K562 (cell line): Measurements from ENCODE around the gene KNCN. TPM values are rescaled to one million over a fixed set of nuclear protein-coding genes. Genes with fewer than 3 reads are reported as not detected.
A peak's percentile ranks its signal among the peaks of the same experiment; 100 is the strongest.

ENCODE experiments used
- ATAC-seq: fragments of 200-7000 bp; cut with Tn5 transposase; 3 replicates; pipeline ENCODE4 v1.9.1; 2020; ENCODE audit warnings: moderate library complexity
- BruUV-seq: library from RNA; stranded (reverse); fragments of 400-500 nt; replicated peaks from 2 replicates; lab custom pipeline; 2021; lab: Mats Ljungman, UMichigan
- CTCF ChIA-PET: fragments of 300-600 bp; formaldehyde crosslinking; extraction: SDS; loops from one replicate; lab custom pipeline; 2021; ENCODE audit warnings: low intra/inter-chr PET ratio; lab: Yijun Ruan, JAX
- POLR2A ChIA-PET: fragments of 300-600, 350-650 bp; sonication (Branson Sonifier 250); formaldehyde crosslinking; extraction: SDS; loops from one replicate; lab custom pipeline; 2021; ENCODE audit warnings: antibody characterized with exemption, inconsistent platforms; lab: Yijun Ruan, JAX
- DNase-seq, 4 experiments: peaks; one replicate each; pipeline versions ENCODE4 v3.0.0 to v3.0.0-alpha.2; 2011 to 2018; ENCODE audit warnings: low spot score in 3 of 4, mixed read lengths in 3 of 4; ENCODE audit errors: extremely low read depth in 1 of 4
- FAIRE-seq: peaks from 2 replicates; lab custom pipeline; 2011; peaks lifted over from hg19 to GRCh38; lab: Jason Lieb, UNC
- H2AFZ ChIP-seq: 2 replicates; pipeline ENCODE4 v1.6.0; 2011; ENCODE audit warnings: low read depth, low read length, control low read depth, inconsistent platforms
- H3K27ac ChIP-seq: fragments of 200-600 bp; 3 replicates; pipeline ENCODE4 v1.8.0; 2011; ENCODE audit warnings: low read depth, mild to moderate bottlenecking, control low read depth, inconsistent platforms, low read length, moderate library complexity, mixed read lengths; ENCODE audit errors: extremely low read depth
- H3K27me3 ChIP-seq, 2 experiments: fragments of 300-600 bp in 1 of 2; 2 replicates in 1 of 2; 3 replicates in 1 of 2; pipeline versions ENCODE4 v1.6.0 to v1.8.0; 2011; ENCODE audit warnings: inconsistent platforms in 2 of 2, low read length in 2 of 2, mild to moderate bottlenecking in 1 of 2, mixed read lengths in 1 of 2, moderate library complexity in 1 of 2; ENCODE audit not compliant: control insufficient read depth in 2 of 2, insufficient read depth in 2 of 2
- H3K36me3 ChIP-seq: fragments of 300-600 bp; 3 replicates; pipeline ENCODE4 v1.8.0; 2011; ENCODE audit warnings: mild to moderate bottlenecking, low read length, inconsistent platforms; ENCODE audit not compliant: control insufficient read depth, insufficient read depth
- H3K4me1 ChIP-seq, 2 experiments: fragments of 200-600 bp in 1 of 2; replicated peaks in 1 of 2; 2 replicates in 1 of 2; 3 replicates in 1 of 2; pipeline versions ENCODE4 v1.5.1 to v1.8.0; 2011; ENCODE audit warnings: inconsistent platforms in 2 of 2, low read length in 2 of 2, mild to moderate bottlenecking in 1 of 2, mixed read lengths in 1 of 2, moderate library complexity in 1 of 2; ENCODE audit not compliant: control insufficient read depth in 2 of 2, insufficient read depth in 2 of 2
- H3K4me2 ChIP-seq: 2 replicates; pipeline ENCODE4 v1.6.1; 2011; ENCODE audit warnings: low read length, control low read depth, inconsistent platforms, mixed read lengths; ENCODE audit not compliant: insufficient read depth
- H3K4me3 ChIP-seq: fragments of 200-600 bp; sonication (generic), shearing (Covaris generic); 2 replicates; pipeline ENCODE4 v1.5.1; 2016; ENCODE audit warnings: control low read depth, inconsistent platforms
- H3K79me2 ChIP-seq: fragments of 200-600 bp; 3 replicates; pipeline ENCODE4 v1.8.0; 2011; ENCODE audit warnings: low read length, inconsistent platforms; ENCODE audit not compliant: control insufficient read depth, insufficient read depth
- H3K9ac ChIP-seq, 2 experiments: 2 replicates each; pipeline versions ENCODE4 v1.6.0 to v1.6.1; 2011; ENCODE audit warnings: low read depth in 2 of 2, low read length in 2 of 2, control low read depth in 1 of 2, inconsistent platforms in 1 of 2, mild to moderate bottlenecking in 1 of 2, mixed read lengths in 1 of 2; ENCODE audit not compliant: insufficient read depth in 1 of 2
- H3K9me1 ChIP-seq: one replicate; pipeline ENCODE4 v1.6.0; 2011; ENCODE audit warnings: inconsistent platforms, mild to moderate bottlenecking, low read length, moderate library complexity; ENCODE audit not compliant: control insufficient read depth, insufficient read depth
- H3K9me3 ChIP-seq: replicated peaks from 2 replicates; pipeline ENCODE4 v1.5.1; 2011; ENCODE audit warnings: low read depth, low read length, inconsistent platforms; ENCODE audit not compliant: control insufficient read depth, insufficient read depth
- H4K20me1 ChIP-seq: replicated peaks from 2 replicates; pipeline ENCODE4 v1.6.1; 2011; ENCODE audit warnings: low read length, inconsistent platforms, mixed read lengths; ENCODE audit not compliant: control insufficient read depth, insufficient read depth
- E2F6 ChIP-seq, 2 experiments: IDR thresholded peaks; 2 replicates each; pipeline ENCODE4 v1.6.1; 2011; ENCODE audit warnings: borderline replicate concordance in 1 of 2, control low read depth in 1 of 2, low read depth in 1 of 2, low read length in 1 of 2, mild to moderate bottlenecking in 1 of 2, mixed read lengths in 1 of 2, moderate library complexity in 1 of 2; ENCODE audit not compliant: insufficient read depth in 1 of 2, insufficient read length in 1 of 2, poor library complexity in 1 of 2, severe bottlenecking in 1 of 2; ENCODE audit errors: extremely low read depth in 1 of 2
- ETV6 ChIP-seq, 3 experiments: fragments of 150-350 bp in 1 of 3; sonication (generic) in 1 of 3; formaldehyde crosslinking in 1 of 3; IDR thresholded peaks; 2 replicates each; pipeline versions ENCODE4 v1.6.1 to v1.8.0; 2014 to 2022; ENCODE audit warnings: borderline replicate concordance in 2 of 3, low read depth in 2 of 3, antibody characterized with exemption in 1 of 3, low read length in 1 of 3, mild to moderate bottlenecking in 1 of 3, missing genetic modification reagents in 1 of 3
- FOXK2 ChIP-seq, 2 experiments: fragments of 450-650 bp; IDR thresholded peaks in 1 of 2; conservative IDR thresholded peaks in 1 of 2; 2 replicates each; pipeline ENCODE4 v1.6.1; 2016; ENCODE audit warnings: low read depth in 2 of 2, mild to moderate bottlenecking in 1 of 2
- UBTF ChIP-seq, 2 experiments: IDR thresholded peaks; 2 replicates each; pipeline ENCODE4 v1.6.1; 2012; ENCODE audit warnings: improper control_type of control experiment in 2 of 2, low read depth in 2 of 2, low read length in 2 of 2, borderline replicate concordance in 1 of 2
- ZNF589 ChIP-seq: fragments of 200-800 bp; sonication (Bioruptor generic); IDR thresholded peaks from 2 replicates; pipeline ENCODE4 v1.6.1; 2016; ENCODE audit warnings: low read depth, missing genetic modification characterization, missing compliant biosample characterization
- WGBS: fragments of 100-300 bp; shearing (Covaris generic); methylation state at CpG from one replicate; pipeline ENCODE4 v1.1.6; 2016; ENCODE audit warnings: low coverage, mixed read lengths; ENCODE audit not compliant: insufficient coverage; ENCODE audit errors: missing lambda C conversion rate; 5-methylcytosine and 5-hydroxymethylcytosine counted together
- in situ Hi-C: fragments of 300-500 bp; cut with MboI; formaldehyde crosslinking; loops from 4 replicates; pipeline ENCODE4 v1.15.0; 2018; ENCODE audit warnings: inconsistent platforms, mixed read lengths
- intact Hi-C: fragments of 100-400 bp; cut with micrococcal nuclease; formaldehyde crosslinking; loops from 2 replicates; pipeline ENCODE4 v1.14.2; 2022
- polyA plus RNA-seq, 8 experiments: library from polyadenylated mRNA; depleted of rRNA in 4 of 8; stranded (reverse) in 5 of 8; unstranded in 3 of 8; fragments of >200 nt; fragmentation: Nextera tagmentation in 2 of 8; fragmentation: Illumina TruSeq in 1 of 8; extraction: Ambion mirVana in 2 of 8; extraction: Trizol in 1 of 8; gene quantifications; 2 replicates each; pipeline versions ENCODE4 v1.2.1 to v1.2.3, GENCODE V29; 2011 to 2014; ENCODE audit warnings: inconsistent platforms in 1 of 8, missing spikeins in 1 of 8
- total RNA-seq, 7 experiments: library from RNA; depleted of rRNA in 6 of 7; stranded (reverse); fragments of >200 nt in 6 of 7; fragmentation: Illumina TruSeq in 2 of 7; extraction: Trizol in 2 of 7; gene quantifications; 2 replicates each; pipeline versions ENCODE4 v1.2.1 to v1.2.3, GENCODE V29; 2011 to 2021; ENCODE audit warnings: low replicate concordance in 1 of 7

Gene KNCN
- total and polyA plus RNA-seq, 9 of the 15 experiments (the other 6 are each of a cell fraction or from before 2014, with no cell fraction given), result not detected

GRCh38 chr1:46526691-46527291 is 24.7 kb downstream of the KNCN start (continued):
- TF ChIP-seq FOXK2 (conservative IDR thresholded peaks at IDR 0.05 in 1 of 2, IDR thresholded peaks at IDR 0.05 in 1 of 2; ENCODE audit: low read depth in 2 of 2), result no peak
- 0 out of 4 replicates have a peak, but pooled peaks of 1 of the 2 experiments have one; percentile 17 for TF ChIP-seq ETV6 (IDR thresholded peaks at IDR 0.05; ENCODE audit: borderline replicate concordance in 1 of 2, low read depth in 2 of 2, low read length in 1 of 2)
- TF ChIP-seq ETV6 (CRISPR knock-in tag; IDR thresholded peaks at IDR 0.05; ENCODE audit: borderline replicate concordance), result no peak
- TF ChIP-seq UBTF (IDR thresholded peaks at IDR 0.05; ENCODE audit: borderline replicate concordance in 1 of 2, low read depth in 2 of 2, low read length in 2 of 2), result no peak

- no peaks in the 10 kb centered on the region for H3K9me1 ChIP-seq
- 68% methylated on average over 17 of the region's 17 CpGs for WGBS
- BruUV-seq, result no TSS peak
- peak overlapping the region in 1 of 2 experiments; percentile 73; a peak in 2 of 4 replicates for H3K9ac ChIP-seq
- POLR2A ChIA-PET, result interaction anchor here (0.6 to 2.0 kb wide), 10 partner anchors 10 to 250 kb away, joined by 3 to 7 read pairs (median 4); no protein-coding TSS in a partner anchor
- no peak for DNase-seq
- in situ Hi-C loops (loop anchor here (5.0 kb wide), 2 partner anchors 49 to 79 kb away; no protein-coding TSS in a partner anchor), intact Hi-C loops (no loop called here)
- H3K4me2 ChIP-seq, result no peak overlapping the region
- FAIRE-seq, result no peak
- peak overlapping the region; percentile 77; the same call in 1 of the 2 replicates for H2AFZ ChIP-seq
- ATAC-seq, result no peak
- no peak overlapping the region for H3K4me3 ChIP-seq
- no peak overlapping the region for H3K27ac ChIP-seq
- no peaks in the 10 kb centered on the region for H4K20me1 ChIP-seq
- no peaks in the 10 kb centered on the region for H3K9me3 ChIP-seq
- H3K4me1 ChIP-seq, result peaks cover 61 to 64% of the 10 kb centered on the region in 2 experiments
- no peaks in the 10 kb centered on the region for H3K27me3 ChIP-seq
- TF ChIP-seq ZNF589 (CRISPR knock-in tag) (0 out of 2 replicates have a peak, but pooled peaks have one; percentile 35), E2F6 (IDR thresholded peaks at IDR 0.05; ENCODE audit: borderline replicate concordance in 1 of 2, extremely low read depth in 1 of 2, insufficient read depth in 1 of 2, insufficient read length in 1 of 2, low read depth in 1 of 2, low read length in 1 of 2, poor library complexity in 1 of 2, severe bottlenecking in 1 of 2) (no peak)
- no peaks in the 10 kb centered on the region for H3K79me2 ChIP-seq
- CTCF ChIA-PET, result interaction anchor here (6.0 to 7.0 kb wide), 2 partner anchors 48 to 82 kb away, joined by 137 to 144 read pairs; no protein-coding TSS in a partner anchor
- no peaks in the 10 kb centered on the region for H3K36me3 ChIP-seq
These were observed 25.3 kb downstream of the KNCN start for GRCh38 chr1:46526013-46526690.
